Left colon (tissue), 2 donors: ENCODE data around the gene NFIX. TPM values are rescaled to one million over a fixed set of nuclear protein-coding genes. Genes with fewer than 3 reads are reported as not detected.

ENCODE experiments used
- ATAC-seq: fragments of 200-7000 bp; cut with Tn5 transposase; one replicate; pipeline ENCODE4 v1.9.1; 2020; ENCODE audit warnings: mild to moderate bottlenecking, moderate library complexity
- DNase-seq, 2 donors: peaks; one replicate each; pipeline ENCODE4 v3.0.0-alpha.2; 2020
- intact Hi-C, 2 donors: fragments of 100-400 bp; cut with DNase I in 1 of 2; cut with micrococcal nuclease in 1 of 2; formaldehyde crosslinking; loops; one replicate each; pipeline versions ENCODE4 v1.11.2 to v1.14.0; 2022; cut with DNase I, micrococcal nuclease
- total RNA-seq, 2 donors: library from RNA; stranded (reverse); fragmentation: NEBNext Ultra II Directional; extraction: Animal tissue kit (Norgen Biotek cat#: 25700); gene quantifications; one replicate each; pipeline ENCODE4 v1.2.1, GENCODE V29; 2021
- donor health status: DM: no; HTN: no; CAD: no.
- donor health status: DM: yes; HTN: yes; CAD: no.

The NFIX gene
- total RNA-seq, 2 donors from 2014 or later = 49.8 to 61.7 TPM

GRCh38 chr19:13072188-13072908 is 77.1 kb downstream of the NFIX start:
- DNase-seq = no peak
- ATAC-seq = no peak
- intact Hi-C loops = no loop called here

- DNase-seq = no peak
- intact Hi-C loops = no loop called here
- ATAC-seq = no peak
Measured at GRCh38 chr19:13073263-13073662, 78.0 kb downstream of the NFIX start.

GRCh38 chr19:13074378-13074777 is 79.1 kb downstream of the NFIX start:
- ATAC-seq (no peak), DNase-seq (no peak)
- intact Hi-C loops = no loop called here

- intact Hi-C loops = no loop called here
- no peak for ATAC-seq
Measured at GRCh38 chr19:13076320-13076719, 81.0 kb downstream of the NFIX start.

GRCh38 chr19:13076787-13077186 is 81.5 kb downstream of the NFIX start:
- intact Hi-C loops = no loop called here
- DNase-seq (no peak), ATAC-seq (no peak)

More at GRCh38 chr19:13076320-13076719, 81.0 kb downstream of the NFIX start:
- no peak for DNase-seq

- ATAC-seq (no peak), DNase-seq (no peak)
- intact Hi-C loops = no loop called here
Measured at GRCh38 chr19:13077240-13077639, 82.0 kb downstream of the NFIX start.

GRCh38 chr19:13078381-13078780 is 83.1 kb downstream of the NFIX start:
- DNase-seq = peak in 1 of 2 donors; percentile 18
- peak; percentile 1 for ATAC-seq
- intact Hi-C loops = no loop called here

GRCh38 chr19:13078897-13079541 is 83.7 kb downstream of the NFIX start:
- peak in 1 of 2 donors; percentile 58 for DNase-seq
- intact Hi-C loops = no loop called here
- ATAC-seq = peak; percentile 41

- ATAC-seq (peak; percentile 91), DNase-seq (peak; percentile 84 to 85)
- intact Hi-C loops = no loop called here
Measured at GRCh38 chr19:13079542-13079986, 84.3 kb downstream of the NFIX start.

GRCh38 chr19:13082192-13083007 is 87.1 kb downstream of the NFIX start:
- no peak for ATAC-seq
- intact Hi-C loops = no loop called here
- no peak for DNase-seq

GRCh38 chr19:13083008-13083404 is 87.7 kb downstream of the NFIX start:
- ATAC-seq (no peak), DNase-seq (no peak)
- intact Hi-C loops = no loop called here

GRCh38 chr19:13083627-13084026 is 88.4 kb downstream of the NFIX start:
- ATAC-seq (no peak), DNase-seq (no peak)
- intact Hi-C loops = no loop called here

- peak; percentile 67 for ATAC-seq
- no peak for DNase-seq
Measured at GRCh38 chr19:13085666-13086065, 90.4 kb downstream of the NFIX start.

GRCh38 chr19:13086341-13086740 is 91.1 kb downstream of the NFIX start:
- intact Hi-C loops = no loop called here
- ATAC-seq (no peak), DNase-seq (no peak)

More at GRCh38 chr19:13085666-13086065, 90.4 kb downstream of the NFIX start:
- intact Hi-C loops = no loop called here

- intact Hi-C loops = no loop called here
- DNase-seq = no peak
- ATAC-seq = no peak
Measured at GRCh38 chr19:13087295-13087694, 92.0 kb downstream of the NFIX start.

GRCh38 chr19:13087795-13088537 is 92.7 kb downstream of the NFIX start:
- DNase-seq (no peak), ATAC-seq (no peak)
- intact Hi-C loops = no loop called here

- intact Hi-C loops = no loop called here
- DNase-seq (no peak), ATAC-seq (no peak)
Measured at GRCh38 chr19:13089139-13089856, 94.0 kb downstream of the NFIX start.

GRCh38 chr19:13089857-13090507 is 94.7 kb downstream of the NFIX start:
- no peak for DNase-seq
- no peak for ATAC-seq
- intact Hi-C loops = loop anchor here (5.0 to 10.0 kb wide), 2 partner anchors 105 to 108 kb away; no protein-coding TSS in a partner anchor
